Measurements from ENCODE around the gene RBX1. TPM values are rescaled to one million over a fixed set of nuclear protein-coding genes. Genes with fewer than 3 reads are reported as not detected.
"Not testable (repeated sequence)": the region's sequence is repeated elsewhere in the genome, so short reads cannot be mapped to it uniquely, and the experiment has no call there.

Gene RBX1
- polyA plus RNA-seq, 3 donors, result 42.7 to 247 (median 224) TPM

GRCh38 chr22:41001722-41002122 is 50.5 kb downstream of the RBX1 start:
- no peak overlapping the region for H3K4me3 ChIP-seq (replicated peaks in 1 of 3; ENCODE audit: low read depth in 2 of 3, low read length in 3 of 3)
- intact Hi-C loops (cut with micrococcal nuclease), result no loop called here
- no peaks in the 10 kb centered on the region for H3K27me3 ChIP-seq (ENCODE audit: control insufficient read depth in 2 of 2, insufficient read depth in 2 of 2, low read length in 2 of 2)
- Mint-ChIP-seq H3K27ac (no peak overlapping the region), H3K4me1 (peaks cover 2% of the 10 kb centered on the region), H3K9me3 (peaks cover 0 to 4% (median 0%) of the 10 kb centered on the region in 7 donors), H3K27me3 (ENCODE audit: low read depth in 3 of 3) (peaks cover 0 to 3% (median 1%) of the 10 kb centered on the region in 3 donors), H3K36me3 (no peaks in the 10 kb centered on the region), H3K4me3 (no peak overlapping the region)
- H3K9me3 ChIP-seq (replicated peaks in 1 of 2; ENCODE audit: control insufficient read depth in 1 of 2, insufficient read depth in 1 of 2, low read length in 2 of 2), result no peaks in the 10 kb centered on the region
- DNase-seq, result no peak
- H3K36me3 ChIP-seq (replicated peaks in 1 of 2; ENCODE audit: control insufficient read depth in 1 of 2, insufficient read depth in 2 of 2, low read length in 2 of 2), result no peaks in the 10 kb centered on the region
- no peaks in the 10 kb centered on the region for H3K79me2 ChIP-seq (ENCODE audit: insufficient read depth, low read length)
- H2AFZ ChIP-seq (ENCODE audit: insufficient read depth, low read depth, low read length, poor library complexity, severe bottlenecking), result no peak overlapping the region
- no peak overlapping the region for H3K27ac ChIP-seq (ENCODE audit: low read depth in 1 of 2, low read length in 2 of 2)
- H3K4me1 ChIP-seq (ENCODE audit: control insufficient read depth in 1 of 2, insufficient read depth in 2 of 2, low read length in 2 of 2), result no peaks in the 10 kb centered on the region
- H3K4me2 ChIP-seq (replicated peaks; ENCODE audit: extremely low read depth, low read length, poor library complexity, severe bottlenecking), result no peak overlapping the region
- no peaks in the 10 kb centered on the region for H4K20me1 ChIP-seq (ENCODE audit: insufficient read depth, low read length)
- TF ChIP-seq CTCF (IDR thresholded peaks at IDR 0.05), result no peak
- no CpG with 5 or more reads among the region's 1 CpG for WGBS (ENCODE audit: insufficient coverage)
- H3K9ac ChIP-seq (ENCODE audit: insufficient read depth, low read length, poor library complexity, severe bottlenecking), result no peak overlapping the region

- H3K4me1 ChIP-seq (ENCODE audit: control insufficient read depth in 1 of 2, insufficient read depth in 2 of 2, low read length in 2 of 2); H3K27ac Mint-ChIP-seq; H3K4me1 Mint-ChIP-seq; DNase-seq; H3K27me3 Mint-ChIP-seq (ENCODE audit: low read depth in 3 of 3); H3K9me3 Mint-ChIP-seq; H3K4me3 ChIP-seq (replicated peaks in 1 of 3; ENCODE audit: low read depth in 2 of 3, low read length in 3 of 3); H3K27me3 ChIP-seq (ENCODE audit: control insufficient read depth in 2 of 2, insufficient read depth in 2 of 2, low read length in 2 of 2); H3K4me2 ChIP-seq (replicated peaks; ENCODE audit: extremely low read depth, low read length, poor library complexity, severe bottlenecking); H3K27ac ChIP-seq (ENCODE audit: low read depth in 1 of 2, low read length in 2 of 2); H4K20me1 ChIP-seq (ENCODE audit: insufficient read depth, low read length); H3K36me3 ChIP-seq (replicated peaks in 1 of 2; ENCODE audit: control insufficient read depth in 1 of 2, insufficient read depth in 2 of 2, low read length in 2 of 2); H3K4me3 Mint-ChIP-seq; H2AFZ ChIP-seq (ENCODE audit: insufficient read depth, low read depth, low read length, poor library complexity, severe bottlenecking); H3K9ac ChIP-seq (ENCODE audit: insufficient read depth, low read length, poor library complexity, severe bottlenecking); H3K79me2 ChIP-seq (ENCODE audit: insufficient read depth, low read length); H3K9me3 ChIP-seq (replicated peaks in 1 of 2; ENCODE audit: control insufficient read depth in 1 of 2, insufficient read depth in 1 of 2, low read length in 2 of 2); H3K36me3 Mint-ChIP-seq; intact Hi-C loops (cut with micrococcal nuclease): not testable (repeated sequence)
- 98% methylated on average over 6 of the region's 11 CpGs for WGBS (ENCODE audit: insufficient coverage)
Measured at GRCh38 chr22:41002386-41002785, 51.2 kb downstream of the RBX1 start.
